SK-N-SH treated with all-trans-retinoic acid at 6 μM for 48 hours (cell line): ENCODE data around the gene ATF2.

Experiments used
- ATAC-seq: fragments of 200-7000 bp; cut with Tn5 transposase; 3 replicates; pipeline ENCODE4 v1.9.1; 2020; ENCODE audit warnings: mild to moderate bottlenecking, moderate library complexity
- ARNTL ChIP-seq: fragments of 450-650 bp; formaldehyde crosslinking; IDR thresholded peaks from 2 replicates; pipeline ENCODE4 v1.5.0; 2020; ENCODE audit warnings: low read depth, mild to moderate bottlenecking, moderate library complexity, borderline replicate concordance
- BACH2 ChIP-seq: fragments of 250-450 bp; sonication (Bioruptor Pico); IDR thresholded peaks from 2 replicates; pipeline ENCODE4 v1.9.0; 2021; ENCODE audit warnings: mild to moderate bottlenecking, borderline replicate concordance
- CSDC2 ChIP-seq: fragments of 250-450 bp; sonication (Bioruptor Pico); IDR thresholded peaks from 2 replicates; pipeline ENCODE4 v1.5.0; 2020; ENCODE audit warnings: mild to moderate bottlenecking, moderate library complexity
- CSRNP3 ChIP-seq: fragments of 250-450 bp; sonication (Bioruptor Pico); IDR thresholded peaks from 2 replicates; pipeline ENCODE4 v1.5.1; 2021; ENCODE audit warnings: mild to moderate bottlenecking, moderate library complexity
- ESRRG ChIP-seq: fragments of 250-450 bp; sonication (Bioruptor Pico); IDR thresholded peaks from 2 replicates; pipeline ENCODE4 v1.6.1; 2021; ENCODE audit warnings: mild to moderate bottlenecking
- GLIS3 ChIP-seq: fragments of 250-450 bp; sonication (Bioruptor Pico); IDR thresholded peaks from 2 replicates; pipeline ENCODE4 v1.5.0; 2020; ENCODE audit warnings: mild to moderate bottlenecking, moderate library complexity
- ISL1 ChIP-seq: fragments of 250-450 bp; sonication (Bioruptor Pico); IDR thresholded peaks from 2 replicates; pipeline ENCODE4 v2.1.2; 2022; ENCODE audit warnings: mild to moderate bottlenecking, moderate library complexity
- OSR1 ChIP-seq: fragments of 250-450 bp; sonication (Bioruptor Pico); IDR thresholded peaks from 2 replicates; pipeline ENCODE4 v1.8.0; 2022; ENCODE audit warnings: moderate library complexity, mild to moderate bottlenecking, inconsistent platforms
- PATZ1 ChIP-seq: fragments of 250-450 bp; sonication (Bioruptor Pico); IDR thresholded peaks from 2 replicates; pipeline ENCODE4 v1.8.0; 2020; ENCODE audit warnings: mild to moderate bottlenecking, moderate library complexity, borderline replicate concordance
- PPARA ChIP-seq: fragments of 250-450 bp; sonication (Bioruptor Pico); IDR thresholded peaks from 2 replicates; pipeline ENCODE4 v1.5.0; 2020; ENCODE audit warnings: mild to moderate bottlenecking, borderline replicate concordance
- SNAI2 ChIP-seq: fragments of 250-450 bp; sonication (Bioruptor Pico); IDR thresholded peaks from 2 replicates; pipeline ENCODE4 v1.5.0; 2020; ENCODE audit warnings: mild to moderate bottlenecking, moderate library complexity
- TCF4 ChIP-seq: fragments of 250-450 bp; sonication (Bioruptor Pico); IDR thresholded peaks from 2 replicates; pipeline ENCODE4 v1.8.0; 2021; ENCODE audit warnings: mild to moderate bottlenecking, moderate library complexity, borderline replicate concordance
- TOX ChIP-seq: fragments of 250-450 bp; sonication (Bioruptor Pico); IDR thresholded peaks from 2 replicates; pipeline ENCODE4 v1.8.0; 2021; ENCODE audit warnings: mild to moderate bottlenecking, moderate library complexity, borderline replicate concordance
- TSHZ2 ChIP-seq: fragments of 250-450 bp; sonication (Bioruptor Pico); IDR thresholded peaks from 2 replicates; pipeline ENCODE4 v1.5.0; 2020; ENCODE audit warnings: mild to moderate bottlenecking, moderate library complexity
- ZC3H10 ChIP-seq: fragments of 250-450 bp; sonication (Bioruptor Pico); IDR thresholded peaks from 2 replicates; pipeline ENCODE4 v1.5.1; 2021; ENCODE audit warnings: mild to moderate bottlenecking, moderate library complexity
- ZFP3 ChIP-seq: fragments of 250-450 bp; sonication (Bioruptor Pico); IDR thresholded peaks from 2 replicates; pipeline ENCODE4 v1.5.0; 2020; ENCODE audit warnings: mild to moderate bottlenecking, moderate library complexity
- ZFP30 ChIP-seq: fragments of 450-650 bp; formaldehyde crosslinking; IDR thresholded peaks from 2 replicates; pipeline ENCODE4 v1.5.0; 2022; ENCODE audit warnings: mild to moderate bottlenecking, moderate library complexity
- ZNF565 ChIP-seq: fragments of 450-650 bp; formaldehyde crosslinking; conservative IDR thresholded peaks from 2 replicates; pipeline ENCODE4 v1.5.0; 2020; ENCODE audit warnings: low read depth, mild to moderate bottlenecking, moderate library complexity
- ZNF70 ChIP-seq: fragments of 450-650 bp; formaldehyde crosslinking; IDR thresholded peaks from 2 replicates; pipeline ENCODE4 v1.5.0; 2020; ENCODE audit warnings: mild to moderate bottlenecking, moderate library complexity
- ZNF8 ChIP-seq: fragments of 450-650 bp; formaldehyde crosslinking; IDR thresholded peaks from 2 replicates; pipeline ENCODE4 v1.5.0; 2020; ENCODE audit warnings: mild to moderate bottlenecking, moderate library complexity
- TF ChIP-seq, protein P1 (sequence below): fragments of 250-450 bp; sonication (Bioruptor Pico); IDR thresholded peaks from 2 replicates; pipeline ENCODE4 v1.5.1; 2020; ENCODE audit warnings: low read depth, mild to moderate bottlenecking, moderate library complexity
- TF ChIP-seq, protein P2 (sequence below): fragments of 250-450 bp; sonication (Bioruptor Pico); IDR thresholded peaks from 2 replicates; pipeline ENCODE4 v1.8.0; 2021; ENCODE audit warnings: low read depth, mild to moderate bottlenecking, moderate library complexity, borderline replicate concordance

Gene ATF2

DNA sequence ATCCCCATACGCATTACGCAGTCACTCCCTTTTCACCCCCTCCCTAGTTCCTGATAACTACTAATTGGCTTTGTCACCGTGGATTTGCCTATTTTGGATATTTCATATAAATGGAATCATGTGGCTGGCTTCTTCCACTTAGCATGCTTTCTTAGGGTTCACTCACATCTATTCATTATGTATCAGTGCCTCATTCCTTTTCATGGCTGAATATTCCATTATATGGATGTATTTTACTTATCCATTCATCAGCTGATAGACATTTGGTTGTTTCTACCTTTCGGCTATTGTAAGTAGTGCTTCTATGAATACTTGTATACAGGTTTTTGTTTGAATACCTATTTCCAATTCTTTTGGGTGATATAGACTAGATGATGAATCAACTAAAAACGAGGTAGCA is 8.6 kb upstream of the ATF2 start:
- no peak for ATAC-seq
- TF ChIP-seq OSR1: no peak
- TF ChIP-seq PATZ1 (CRISPR knock-in tag): no peak
- TF ChIP-seq ISL1: no peak
- no peak for TF ChIP-seq ARNTL (CRISPR knock-in tag)
- TF ChIP-seq SNAI2 (CRISPR knock-in tag): no peak
- TF ChIP-seq ZFP30 (CRISPR knock-in tag): no peak
- TF ChIP-seq TCF4 (CRISPR knock-in tag): no peak
- TF ChIP-seq, all 23 proteins: peak for 0

DNA sequence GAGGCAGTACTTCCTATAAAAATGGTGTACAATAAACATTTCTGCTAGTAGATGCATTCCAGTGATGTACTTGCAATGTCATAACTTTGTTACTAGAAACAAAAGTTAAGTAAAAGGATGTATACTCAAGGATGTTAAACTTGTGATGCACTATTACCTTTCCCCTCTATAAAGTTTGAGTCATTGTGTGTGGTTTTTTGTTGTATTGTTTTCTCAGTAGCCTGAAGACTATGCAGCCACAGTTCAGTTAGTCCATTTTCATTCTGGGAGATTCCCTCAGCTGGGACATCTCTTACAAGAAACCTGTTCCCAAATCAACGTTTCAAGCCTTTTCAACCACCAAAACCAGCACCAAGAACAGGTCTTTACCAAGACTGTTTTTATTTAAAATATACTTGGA is 7.9 kb upstream of the ATF2 start:
- ATAC-seq: no peak
- TF ChIP-seq TOX (CRISPR knock-in tag) (no peak), PPARA (CRISPR knock-in tag) (no peak), CSDC2 (CRISPR knock-in tag) (no peak), TSHZ2 (CRISPR knock-in tag) (no peak), ZNF70 (no peak)
- TF ChIP-seq, all 23 proteins: peak for 0

DNA sequence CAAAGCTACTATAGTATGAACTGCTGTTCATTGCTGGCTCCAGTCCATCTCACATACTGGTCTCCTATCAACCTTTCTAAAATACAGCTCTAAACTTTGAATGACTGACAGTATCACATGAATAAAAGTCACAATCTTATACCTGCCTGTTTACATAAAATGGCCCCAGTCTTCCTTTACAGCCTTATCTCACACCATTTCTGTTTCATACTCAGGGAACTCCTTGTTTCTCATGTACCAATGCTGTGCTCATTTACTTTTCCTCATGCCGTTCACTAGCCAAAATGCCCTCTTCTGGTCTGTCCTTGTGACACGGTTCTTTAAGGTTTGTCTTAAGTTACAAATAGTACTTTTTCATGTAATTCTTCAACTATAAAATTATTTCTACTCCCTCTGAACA is 7.3 kb upstream of the ATF2 start:
- TF ChIP-seq SNAI2 (CRISPR knock-in tag) (no peak), ZNF8 (CRISPR knock-in tag) (no peak), PATZ1 (CRISPR knock-in tag) (no peak), ESRRG (no peak), ZNF70 (no peak), PPARA (CRISPR knock-in tag) (no peak), TCF4 (CRISPR knock-in tag) (no peak), ZFP3 (CRISPR knock-in tag) (no peak), CSRNP3 (no peak), OSR1 (no peak), TSHZ2 (CRISPR knock-in tag) (no peak), BACH2 (CRISPR knock-in tag) (no peak), ZFP30 (CRISPR knock-in tag) (no peak), ZNF565 (no peak), GLIS3 (CRISPR knock-in tag) (no peak), ZC3H10 (CRISPR knock-in tag) (no peak)
- TF ChIP-seq, protein P1, sequence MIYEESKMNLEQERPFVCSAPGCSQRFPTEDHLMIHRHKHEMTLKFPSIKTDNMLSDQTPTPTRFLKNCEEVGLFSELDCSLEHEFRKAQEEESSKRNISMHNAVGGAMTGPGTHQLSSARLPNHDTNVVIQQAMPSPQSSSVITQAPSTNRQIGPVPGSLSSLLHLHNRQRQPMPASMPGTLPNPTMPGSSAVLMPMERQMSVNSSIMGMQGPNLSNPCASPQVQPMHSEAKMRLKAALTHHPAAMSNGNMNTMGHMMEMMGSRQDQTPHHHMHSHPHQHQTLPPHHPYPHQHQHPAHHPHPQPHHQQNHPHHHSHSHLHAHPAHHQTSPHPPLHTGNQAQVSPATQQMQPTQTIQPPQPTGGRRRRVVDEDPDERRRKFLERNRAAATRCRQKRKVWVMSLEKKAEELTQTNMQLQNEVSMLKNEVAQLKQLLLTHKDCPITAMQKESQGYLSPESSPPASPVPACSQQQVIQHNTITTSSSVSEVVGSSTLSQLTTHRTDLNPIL: no peak
- TF ChIP-seq, protein P2, sequence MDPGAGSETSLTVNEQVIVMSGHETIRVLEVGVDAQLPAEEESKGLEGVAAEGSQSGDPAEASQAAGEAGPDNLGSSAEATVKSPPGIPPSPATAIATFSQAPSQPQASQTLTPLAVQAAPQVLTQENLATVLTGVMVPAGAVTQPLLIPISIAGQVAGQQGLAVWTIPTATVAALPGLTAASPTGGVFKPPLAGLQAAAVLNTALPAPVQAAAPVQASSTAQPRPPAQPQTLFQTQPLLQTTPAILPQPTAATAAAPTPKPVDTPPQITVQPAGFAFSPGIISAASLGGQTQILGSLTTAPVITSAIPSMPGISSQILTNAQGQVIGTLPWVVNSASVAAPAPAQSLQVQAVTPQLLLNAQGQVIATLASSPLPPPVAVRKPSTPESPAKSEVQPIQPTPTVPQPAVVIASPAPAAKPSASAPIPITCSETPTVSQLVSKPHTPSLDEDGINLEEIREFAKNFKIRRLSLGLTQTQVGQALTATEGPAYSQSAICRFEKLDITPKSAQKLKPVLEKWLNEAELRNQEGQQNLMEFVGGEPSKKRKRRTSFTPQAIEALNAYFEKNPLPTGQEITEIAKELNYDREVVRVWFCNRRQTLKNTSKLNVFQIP (CRISPR knock-in tag): no peak
- ATAC-seq: no peak
